ENCODE results near the gene TTC21A.

The TTC21A gene

DNA sequence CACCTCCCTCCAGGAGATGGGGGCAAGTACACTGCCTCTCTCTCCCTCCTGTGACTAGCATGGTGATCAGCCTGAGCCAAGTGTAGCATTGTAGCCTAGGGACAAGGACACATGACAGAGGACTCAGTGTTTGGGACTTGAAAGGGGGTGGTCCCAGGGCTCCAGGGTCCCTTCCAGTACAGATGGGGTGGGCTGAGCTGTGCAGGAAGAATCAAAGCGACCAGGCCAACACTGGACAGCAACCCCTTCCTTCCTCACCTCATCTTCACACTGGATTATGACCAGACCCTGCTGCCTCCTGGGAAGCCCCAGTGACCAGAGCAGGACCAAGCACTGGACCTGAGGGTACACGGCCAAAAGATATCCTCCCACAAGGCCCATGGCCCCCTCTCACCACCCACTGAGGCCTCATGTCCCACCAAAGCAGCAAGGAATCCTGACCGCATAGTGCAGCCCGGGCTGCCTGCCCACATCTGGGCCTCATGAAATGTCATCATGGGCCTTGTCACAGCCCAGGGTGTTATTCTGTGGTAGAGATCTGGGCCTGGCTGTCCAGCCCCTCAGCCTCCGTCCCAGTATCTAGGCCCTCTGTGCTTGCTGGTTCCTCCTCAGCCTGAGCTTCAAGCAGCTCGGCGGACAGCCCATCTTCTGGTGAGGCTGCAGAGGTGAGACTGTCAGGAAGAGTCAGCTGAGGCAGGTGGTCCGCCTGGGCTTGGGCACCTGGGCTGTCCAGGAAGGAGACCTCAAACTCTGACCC is 9.6 kb upstream of the TTC21A start:
- in situ Hi-C loops (cut with MboI; ENCODE audit: low sequenced_read_pairs), result no loop called here

DNA sequence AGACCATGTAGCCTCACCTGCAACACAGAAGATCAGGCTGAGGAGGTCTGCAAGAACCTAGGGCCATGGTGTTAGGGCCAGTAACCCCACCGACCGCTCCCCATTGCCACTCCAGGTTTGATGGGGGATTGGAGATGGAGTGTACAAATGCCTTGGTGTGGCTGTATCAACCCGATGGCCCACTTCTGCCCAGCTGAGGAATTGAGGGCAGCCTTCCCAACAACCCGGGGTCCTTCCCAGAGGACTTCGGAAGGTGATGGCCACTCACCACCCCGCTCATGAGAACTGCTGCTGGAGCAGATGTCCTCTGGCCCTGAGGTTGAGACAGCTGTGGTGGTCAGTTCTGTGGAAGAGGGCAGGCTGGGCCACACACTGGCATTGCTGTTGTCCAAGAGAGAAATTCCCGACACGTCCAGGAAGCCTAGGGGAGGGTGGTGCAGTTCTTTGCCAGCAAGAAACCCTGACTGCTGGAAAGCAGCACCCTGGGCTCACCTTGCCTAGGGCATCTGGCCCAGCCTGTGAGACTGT is 8.9 kb upstream of the TTC21A start:
- in situ Hi-C loops (cut with MboI; ENCODE audit: low sequenced_read_pairs), result no loop called here

DNA sequence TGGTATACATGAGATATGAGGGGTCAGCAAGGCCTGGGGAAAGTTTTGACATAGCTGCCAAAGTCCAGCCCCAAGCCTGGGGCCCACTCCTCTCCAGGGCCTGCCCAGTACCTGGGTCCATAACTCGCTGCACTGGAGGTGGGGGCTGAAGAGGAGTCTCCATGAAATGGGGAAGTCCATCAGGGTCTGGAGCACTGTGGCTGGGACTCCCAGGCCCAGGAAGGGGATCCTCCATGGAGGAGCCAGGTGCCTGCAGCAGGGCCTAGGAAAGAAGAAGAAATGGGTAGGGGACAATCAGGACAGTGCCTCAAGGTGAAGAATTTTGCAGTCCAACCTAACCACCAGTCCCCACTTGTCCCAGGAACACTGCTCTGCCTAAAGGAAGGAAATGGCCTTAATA is 8.2 kb upstream of the TTC21A start:
- in situ Hi-C loops (cut with MboI; ENCODE audit: low sequenced_read_pairs), result no loop called here

DNA sequence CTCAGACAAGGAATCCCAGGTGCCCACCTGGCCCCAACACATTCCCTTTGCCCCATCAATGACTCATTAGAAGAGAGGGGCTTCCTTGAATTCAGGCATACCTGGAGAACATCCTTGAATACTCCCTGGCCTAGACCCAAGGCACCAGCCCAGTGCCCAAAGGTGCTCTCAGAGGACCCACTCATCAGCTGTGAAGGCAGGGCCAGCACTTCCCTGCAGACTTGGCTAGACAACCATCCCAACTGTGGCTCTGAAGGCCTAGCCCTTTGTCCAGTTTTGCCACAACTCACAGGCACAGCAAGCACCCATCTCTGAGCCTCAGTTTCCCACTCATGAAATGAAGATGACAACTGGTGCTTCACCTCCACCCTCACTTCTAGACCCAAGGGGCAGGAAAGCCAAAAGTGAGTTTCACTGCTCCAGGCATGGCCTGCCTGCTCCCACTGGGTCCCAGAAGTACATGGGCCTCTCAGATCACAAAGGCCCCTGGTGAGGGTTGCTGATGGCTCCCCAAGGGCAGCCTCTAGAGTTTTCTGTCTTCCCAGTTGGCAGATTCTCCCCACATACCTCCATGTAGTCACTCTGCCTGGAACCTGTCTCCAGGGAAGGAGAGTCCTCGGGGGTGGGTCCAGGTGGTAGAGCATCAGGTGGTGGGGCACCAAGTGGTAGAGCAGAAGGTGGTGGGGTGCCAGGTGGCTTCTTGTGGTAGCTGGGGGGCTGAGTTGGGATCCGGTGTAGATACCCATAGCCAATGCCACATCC is 7.6 kb upstream of the TTC21A start:
- in situ Hi-C loops (cut with MboI; ENCODE audit: low sequenced_read_pairs), result no loop called here

DNA sequence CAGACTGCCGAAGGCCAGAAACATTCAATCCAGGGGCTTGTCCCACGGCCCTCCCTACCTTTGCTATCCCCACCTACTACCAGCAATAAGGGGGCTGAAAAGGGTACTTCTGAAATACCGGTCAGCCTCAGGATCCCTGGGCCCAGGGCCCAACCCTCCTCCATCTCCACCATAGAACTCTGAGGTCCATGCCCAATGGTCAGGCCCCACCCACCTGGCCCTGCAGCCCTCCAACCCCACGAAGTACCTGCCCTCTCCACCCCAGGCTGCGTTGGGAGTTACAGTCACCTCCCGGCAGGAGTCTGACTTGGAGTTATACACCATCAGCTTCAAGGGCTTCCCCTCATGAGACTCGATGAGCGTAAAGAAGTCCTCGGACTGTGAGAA is 7.0 kb upstream of the TTC21A start:
- in situ Hi-C loops (cut with MboI; ENCODE audit: low sequenced_read_pairs), result no loop called here

DNA sequence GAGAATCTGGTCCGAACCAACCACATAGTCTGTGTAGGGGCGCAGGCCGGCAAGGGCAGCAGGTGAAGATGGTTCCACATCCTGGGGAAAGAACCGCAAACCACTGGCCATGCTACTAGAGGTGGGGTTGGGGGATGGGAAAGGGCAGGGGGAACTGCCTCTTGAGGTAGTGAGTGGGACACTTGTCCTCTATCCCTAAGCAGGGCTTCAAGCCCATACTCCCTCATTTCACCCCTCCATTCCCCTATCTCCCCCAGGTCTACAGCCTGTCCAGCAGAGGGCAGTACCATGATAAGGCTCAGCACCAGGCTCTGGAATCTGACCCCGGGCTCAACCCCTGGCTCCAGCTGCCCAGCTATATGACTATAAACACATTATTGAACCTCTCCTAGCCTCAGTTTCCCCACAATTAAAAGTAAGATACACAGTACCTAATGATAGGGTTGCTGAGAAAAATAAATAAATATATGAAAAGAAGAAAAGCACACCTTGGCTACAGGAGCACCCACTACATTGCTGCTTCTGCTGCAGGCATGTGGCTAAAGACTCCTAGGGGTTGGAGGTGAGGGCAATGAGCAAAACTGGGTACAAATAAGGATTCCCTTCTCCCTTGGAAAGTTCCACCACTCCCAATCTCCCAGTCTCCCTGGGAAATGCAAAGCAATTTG is 6.3 kb upstream of the TTC21A start:
- in situ Hi-C loops (cut with MboI; ENCODE audit: low sequenced_read_pairs), result no loop called here

DNA sequence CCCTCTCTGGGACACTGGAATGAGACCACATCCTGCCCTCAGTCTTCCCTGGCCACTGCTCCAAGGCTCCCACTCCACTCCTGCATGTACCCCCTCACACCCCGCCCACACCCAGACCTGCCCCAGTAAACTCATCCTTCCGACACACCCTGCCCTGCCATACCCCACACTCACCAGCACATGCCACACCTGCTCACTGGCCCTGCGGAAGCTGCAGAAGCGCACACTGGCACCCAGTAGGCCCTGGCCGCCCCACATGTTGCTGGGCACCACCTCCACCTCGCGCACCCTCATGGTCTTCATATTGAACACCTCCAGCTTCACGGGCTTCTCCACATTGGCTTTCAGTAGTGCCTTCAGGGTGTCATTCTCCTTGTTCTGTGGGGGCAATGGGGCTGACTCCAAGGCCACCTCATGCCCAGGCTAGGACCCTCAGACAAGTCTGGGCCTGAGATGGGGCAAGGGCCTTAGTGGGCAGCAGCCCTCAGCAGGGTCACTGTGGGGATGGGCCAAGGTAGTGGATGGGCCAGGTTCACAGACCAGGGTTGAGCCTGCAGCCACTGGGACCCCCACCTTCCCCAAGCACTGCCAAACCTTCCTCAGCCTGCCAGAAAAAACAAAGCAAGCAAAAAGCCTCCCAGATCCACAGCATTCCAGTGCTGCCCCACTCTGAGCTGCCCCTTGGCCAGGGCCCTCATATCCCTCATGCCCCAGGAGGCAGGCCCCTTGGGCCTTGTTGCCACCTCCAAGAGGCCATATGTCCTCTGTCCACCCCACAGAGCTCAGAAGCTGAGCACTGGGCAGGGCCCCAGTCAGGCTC is 4.8 kb upstream of the TTC21A start:
- in situ Hi-C loops (cut with MboI; ENCODE audit: low sequenced_read_pairs), result no loop called here

DNA sequence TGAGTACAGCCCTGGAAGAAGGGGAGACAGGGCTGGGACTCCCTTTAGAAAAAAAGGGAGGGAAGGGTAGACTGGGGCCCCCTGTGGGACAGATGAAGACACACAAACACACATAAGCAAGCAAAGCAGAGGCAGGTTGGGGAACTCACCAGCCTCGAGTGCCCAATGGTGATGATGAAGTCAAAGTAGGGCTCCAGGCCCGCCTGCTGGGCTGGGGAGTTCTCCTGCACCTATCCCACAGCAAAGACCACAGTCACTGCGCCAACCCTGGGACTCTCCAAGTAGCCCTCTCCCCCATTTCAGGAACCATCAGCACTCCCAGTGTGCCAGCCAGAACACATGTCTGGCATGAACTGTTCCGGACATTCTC is 4.2 kb upstream of the TTC21A start:
- in situ Hi-C loops (cut with MboI; ENCODE audit: low sequenced_read_pairs), result no loop called here

DNA sequence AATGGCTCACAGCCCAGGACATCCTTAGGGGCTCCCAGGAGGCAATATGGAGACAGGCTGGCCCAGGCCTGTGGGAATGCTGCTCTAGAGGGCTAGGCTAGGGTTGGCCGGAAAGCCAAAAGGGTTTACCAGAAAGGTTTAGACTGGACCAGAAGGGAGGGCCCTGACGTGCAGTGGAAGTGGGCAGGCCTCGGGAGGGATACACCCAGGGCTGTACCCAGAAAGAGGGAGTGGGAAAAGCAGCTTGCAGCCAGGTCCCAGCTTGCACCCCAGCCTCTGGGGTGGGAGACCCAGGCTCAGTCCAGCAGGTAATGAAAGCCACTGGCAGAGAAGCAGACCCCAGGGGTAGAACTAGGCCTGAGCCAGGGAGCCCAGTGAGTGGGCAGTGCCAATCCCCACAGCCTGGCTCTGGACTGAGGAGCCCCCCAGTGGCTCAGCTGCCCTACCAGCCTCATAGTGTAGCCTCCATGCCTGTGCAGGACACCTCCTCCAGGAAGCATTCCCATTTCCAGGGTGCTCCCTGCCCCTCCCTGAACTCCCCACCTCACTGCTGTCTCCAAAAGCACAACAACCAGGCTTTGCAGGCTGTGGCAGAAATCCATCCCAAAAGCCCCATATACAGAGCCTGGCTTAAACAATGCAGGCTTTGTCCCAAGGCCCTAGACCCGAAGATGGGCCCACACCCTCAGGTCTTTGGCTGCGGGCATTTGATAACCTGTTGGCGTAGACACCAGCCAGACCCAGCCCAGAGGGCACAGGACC is 3.5 kb upstream of the TTC21A start:
- in situ Hi-C loops (cut with MboI; ENCODE audit: low sequenced_read_pairs), result no loop called here

DNA sequence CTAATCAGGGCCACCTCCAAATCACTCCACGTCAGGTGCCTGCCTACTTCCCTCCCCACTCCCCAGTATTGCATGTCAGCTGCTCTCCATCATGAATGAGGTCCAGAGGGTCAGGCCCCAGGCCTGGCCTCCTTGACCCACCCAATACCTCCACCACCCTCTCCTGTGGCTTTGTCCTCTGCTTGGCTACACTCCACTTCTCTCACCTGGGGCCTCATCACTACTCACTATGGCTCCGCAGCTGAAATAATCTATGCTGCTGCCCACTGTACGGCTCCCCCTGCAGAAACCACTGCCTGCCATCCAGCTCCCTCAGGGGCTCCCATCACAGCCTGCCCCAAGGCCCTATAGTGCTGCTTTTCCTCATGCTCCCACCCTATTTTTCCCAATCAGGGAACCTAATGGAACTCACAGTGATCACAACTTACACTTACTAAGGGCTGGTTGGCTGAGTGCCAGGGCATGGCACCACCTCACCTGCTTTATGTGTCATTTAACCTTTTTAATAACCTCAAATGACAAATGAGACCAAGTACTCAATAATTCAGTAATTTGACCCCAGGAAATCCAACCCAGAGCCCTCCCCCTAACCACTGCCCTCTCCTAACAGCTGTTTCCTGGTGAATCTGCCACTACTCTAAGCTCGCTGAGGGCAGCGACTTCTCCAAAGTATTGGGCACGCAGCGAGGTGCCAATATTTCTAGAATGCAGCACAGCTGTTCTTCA is 2.4 kb upstream of the TTC21A start:
- in situ Hi-C loops (cut with MboI; ENCODE audit: low sequenced_read_pairs), result no loop called here

DNA sequence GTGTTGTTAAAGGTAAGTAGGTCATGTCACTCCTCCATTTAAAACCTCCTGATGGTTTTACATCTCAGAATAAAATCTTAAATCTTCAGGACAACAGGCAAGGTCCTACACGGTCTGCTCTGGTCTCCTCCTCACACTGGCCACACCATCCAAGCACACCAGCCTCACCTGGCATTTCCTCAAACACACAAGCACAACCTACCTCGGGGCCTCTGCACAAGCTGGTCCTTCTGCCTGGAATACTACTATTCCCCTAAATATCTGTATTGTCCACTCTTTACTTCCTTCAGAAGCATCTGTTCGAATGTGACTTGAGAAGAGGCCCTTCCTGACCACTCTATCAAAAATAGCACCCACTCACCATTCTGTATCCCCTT is 1.8 kb upstream of the TTC21A start:
- in situ Hi-C loops (cut with MboI; ENCODE audit: low sequenced_read_pairs), result no loop called here

DNA sequence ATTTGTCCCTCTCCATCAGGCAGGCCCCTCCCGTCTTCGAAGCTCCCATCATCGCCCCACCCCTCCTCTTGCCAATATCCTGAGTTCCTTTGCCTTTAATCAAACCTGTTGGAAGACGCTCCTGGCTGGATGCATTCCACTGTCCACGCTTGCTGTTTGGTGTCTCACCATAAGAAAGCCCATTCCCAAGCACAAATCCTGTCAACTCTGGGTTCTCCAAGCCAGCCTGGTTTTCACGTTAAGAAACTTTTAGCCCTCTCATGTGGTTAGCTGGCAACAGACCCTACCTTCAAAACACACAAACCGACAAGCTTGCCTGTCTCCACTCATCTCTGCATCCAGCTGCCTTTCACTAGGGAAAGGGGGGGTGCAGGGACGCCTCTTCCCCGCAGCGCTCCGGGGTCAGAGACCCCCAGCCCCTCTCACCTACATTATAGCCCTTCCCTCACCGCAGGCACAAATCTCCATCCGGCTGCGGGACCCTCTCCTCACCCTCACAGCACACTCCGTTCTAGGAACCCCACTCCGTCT is 1.1 kb upstream of the TTC21A start:
- in situ Hi-C loops (cut with MboI; ENCODE audit: low sequenced_read_pairs), result no loop called here

DNA sequence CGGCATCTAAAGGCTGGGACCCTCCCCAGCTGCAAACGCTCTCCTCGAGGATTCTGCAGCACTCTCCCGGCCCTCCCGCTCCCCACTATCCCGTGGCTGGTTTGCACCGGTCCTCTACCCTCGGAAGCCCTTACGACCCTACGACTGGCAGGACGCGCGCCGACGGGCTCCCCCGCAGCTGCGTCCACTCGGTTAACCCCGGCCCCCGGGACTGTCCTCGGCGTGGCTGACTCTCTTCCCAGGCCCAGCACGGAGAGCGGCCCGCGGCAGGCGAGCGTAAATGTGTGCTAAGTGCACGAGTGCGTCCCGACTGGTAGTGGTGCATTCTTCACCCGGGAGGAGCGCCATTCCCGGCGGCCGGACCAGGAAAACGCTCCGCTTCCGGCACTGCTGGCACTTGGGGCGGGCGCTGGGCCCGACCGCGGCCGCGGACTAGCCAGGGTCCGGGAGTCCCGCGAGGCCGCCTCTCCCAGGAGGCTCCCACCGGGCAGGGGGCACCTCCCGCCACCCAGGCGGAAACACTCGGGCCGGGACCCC is 561 bp upstream of the TTC21A start:
- in situ Hi-C loops (cut with MboI; ENCODE audit: low sequenced_read_pairs), result no loop called here

DNA sequence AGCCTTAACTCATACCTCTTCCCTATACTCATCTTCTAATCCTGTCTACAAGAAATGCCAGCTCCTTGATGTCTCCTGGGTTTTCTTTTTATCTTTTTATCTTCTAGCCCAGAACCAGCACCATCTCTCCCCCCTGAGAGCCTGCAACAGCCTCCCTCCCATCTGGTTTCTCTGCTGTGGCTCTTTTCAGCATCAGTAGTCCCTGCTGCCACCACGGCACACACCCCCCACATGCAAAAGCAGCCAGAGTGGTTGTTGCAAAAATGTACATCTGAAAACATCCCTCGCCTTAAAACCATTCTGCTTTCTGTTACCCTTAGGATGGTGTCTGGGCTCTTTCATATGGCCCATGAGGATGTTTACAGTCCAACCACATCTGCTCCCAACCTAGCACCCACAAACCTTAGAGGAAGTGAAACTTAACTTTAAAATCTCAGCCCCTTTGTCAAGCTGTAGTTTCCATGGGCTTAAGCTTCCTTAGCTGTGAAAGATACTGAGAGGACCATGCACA is 775 bp downstream of the TTC21A start:
- in situ Hi-C loops (cut with MboI; ENCODE audit: low sequenced_read_pairs), result no loop called here

DNA sequence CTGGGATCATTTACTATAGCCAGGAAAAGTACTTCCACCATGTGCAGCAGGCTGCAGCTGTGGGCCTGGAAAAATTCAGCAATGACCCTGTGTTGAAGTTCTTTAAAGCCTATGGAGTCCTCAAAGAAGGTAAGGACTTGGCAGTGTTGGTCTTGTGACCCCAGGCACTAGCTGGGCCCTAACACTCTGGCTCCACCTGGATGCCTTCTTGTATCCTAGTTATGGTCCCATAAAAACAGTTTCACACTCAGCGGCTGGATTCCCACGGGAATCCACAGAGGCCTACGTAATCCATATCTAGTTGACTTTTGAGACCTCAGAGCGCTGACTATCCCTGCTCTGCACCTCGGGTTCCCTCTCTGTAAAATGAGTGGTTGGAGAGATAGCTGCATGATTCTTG is 1.6 kb downstream of the TTC21A start:
- in situ Hi-C loops (cut with MboI; ENCODE audit: low sequenced_read_pairs), result no loop called here

DNA sequence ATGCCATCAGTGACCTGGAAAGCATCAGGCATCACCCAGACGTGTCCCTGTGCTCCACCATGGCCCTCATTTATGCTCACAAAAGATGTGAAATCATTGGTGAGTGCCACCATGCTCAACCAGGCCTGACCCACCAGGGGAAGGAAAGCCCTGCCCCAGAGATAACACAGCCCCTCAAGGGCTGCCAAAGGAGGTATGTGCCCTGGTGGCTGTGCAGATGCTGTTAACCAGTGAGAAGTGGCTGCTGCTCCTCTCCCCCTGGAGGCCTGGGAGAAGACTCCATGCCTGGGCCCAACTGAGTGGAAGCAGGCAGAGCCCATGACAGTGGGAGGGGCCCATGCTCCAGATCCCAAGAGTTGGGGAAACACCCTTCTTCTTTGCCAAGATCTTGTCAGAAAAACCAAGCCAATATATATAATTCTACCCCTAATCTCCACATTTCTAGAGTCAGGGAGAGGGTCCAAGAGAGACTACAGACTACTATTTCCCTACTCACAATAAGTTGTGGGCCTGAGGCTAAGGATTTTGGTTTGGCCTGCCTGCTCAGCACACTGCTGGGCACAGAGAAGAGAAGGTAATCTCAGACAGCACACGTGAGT is 2.7 kb downstream of the TTC21A start:
- in situ Hi-C loops (cut with MboI; ENCODE audit: low sequenced_read_pairs), result no loop called here

DNA sequence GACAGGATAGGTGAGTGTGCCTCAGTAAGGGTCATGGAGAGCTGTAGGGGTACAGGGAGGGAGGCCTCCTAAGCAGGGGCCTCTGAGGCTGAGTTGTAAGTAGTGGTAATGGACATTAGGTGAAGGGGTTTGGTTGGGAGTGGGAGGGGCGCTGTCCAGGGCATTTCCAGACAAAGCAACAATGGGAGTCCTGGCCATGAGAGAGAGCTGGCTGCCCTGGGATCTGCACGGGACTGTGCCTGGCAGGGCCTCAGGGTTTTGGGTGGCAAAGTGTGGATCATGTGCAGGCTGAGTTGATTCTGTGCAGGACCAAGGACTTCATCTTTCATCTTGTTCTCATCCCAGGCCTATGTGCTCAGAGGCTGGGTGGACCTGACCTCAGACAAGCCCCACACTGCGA is 4.6 kb downstream of the TTC21A start:
- in situ Hi-C loops (cut with MboI; ENCODE audit: low sequenced_read_pairs), result no loop called here

DNA sequence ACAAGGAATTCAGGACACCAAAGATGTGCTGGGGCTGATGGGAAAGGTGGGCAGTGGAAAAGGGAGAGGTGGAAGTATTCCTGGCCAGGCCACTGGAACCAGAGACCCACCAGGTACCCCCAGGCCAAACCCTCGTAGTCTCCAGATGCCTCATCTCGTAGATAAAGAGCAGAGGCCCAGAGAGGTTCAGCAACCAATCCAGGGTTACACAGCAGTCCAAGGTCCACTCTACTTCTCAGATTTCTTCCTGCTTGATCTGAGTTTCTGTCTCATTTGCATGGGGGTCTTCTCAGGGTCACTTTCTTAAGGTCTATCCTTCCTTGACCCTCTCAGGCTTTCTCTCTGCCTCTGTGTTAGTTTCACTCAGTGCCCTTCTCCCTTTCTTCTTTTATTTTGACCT is 5.1 kb downstream of the TTC21A start:
- in situ Hi-C loops (cut with MboI; ENCODE audit: low sequenced_read_pairs), result no loop called here

DNA sequence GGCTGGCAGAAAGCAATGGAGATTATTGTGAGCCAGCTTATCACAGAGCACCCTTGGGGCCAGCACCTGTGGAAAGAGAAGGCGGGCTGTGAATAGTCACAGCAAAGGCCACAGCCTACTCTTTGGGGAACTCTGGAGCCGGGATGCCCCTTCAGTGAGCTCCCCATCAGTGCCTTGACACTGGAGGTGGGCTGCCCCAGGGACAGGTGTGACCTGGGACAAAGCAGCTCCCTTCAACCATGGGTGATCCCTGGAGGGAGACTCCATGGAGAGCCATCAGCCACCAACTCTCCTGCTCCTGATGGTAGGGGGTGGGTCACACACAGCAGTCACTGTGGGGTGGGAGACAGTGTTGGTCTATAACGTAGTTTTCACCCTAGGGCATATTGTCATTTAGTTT is 5.8 kb downstream of the TTC21A start:
- in situ Hi-C loops (cut with MboI; ENCODE audit: low sequenced_read_pairs), result no loop called here
